H9 (cell line): ENCODE data around the gene CEP44. TPM values are rescaled to one million over a fixed set of nuclear protein-coding genes. Genes with fewer than 3 reads are reported as not detected.

Experiments
- DNase-seq: peaks from one replicate; pipeline ENCODE4 v3.0.0-alpha.2; 2017
- H2AFZ ChIP-seq: one replicate; pipeline ENCODE4 v1.6.1; 2013; ENCODE audit warnings: mild to moderate bottlenecking, low read length, control low read depth, moderate library complexity
- H2AK5ac ChIP-seq: 2 replicates; pipeline ENCODE4 v1.6.1; 2013; ENCODE audit warnings: low read length, control low read depth, mixed read lengths; ENCODE audit not compliant: insufficient read length
- H2BK120ac ChIP-seq: one replicate; pipeline ENCODE4 v1.6.1; 2013; ENCODE audit warnings: low read depth, mild to moderate bottlenecking, low read length, control low read depth, inconsistent platforms; ENCODE audit not compliant: poor library complexity, severe bottlenecking
- H2BK12ac ChIP-seq: 2 replicates; pipeline ENCODE4 v1.6.1; 2013; ENCODE audit warnings: low read length, control low read depth, mixed read lengths, low read depth; ENCODE audit not compliant: insufficient read length
- H2BK15ac ChIP-seq: 2 replicates; pipeline ENCODE4 v1.6.1; 2013; ENCODE audit warnings: low read depth, low read length, control low read depth
- H2BK20ac ChIP-seq: one replicate; pipeline ENCODE4 v1.6.1; 2013; ENCODE audit warnings: low read depth, mild to moderate bottlenecking, low read length, control low read depth, inconsistent platforms; ENCODE audit not compliant: poor library complexity, severe bottlenecking
- H2BK5ac ChIP-seq: 2 replicates; pipeline ENCODE4 v1.6.1; 2013; ENCODE audit warnings: low read length, control low read depth, mixed read lengths; ENCODE audit not compliant: insufficient read length
- H3K14ac ChIP-seq: 2 replicates; pipeline ENCODE4 v1.6.1; 2013; ENCODE audit warnings: low read length, control low read depth; ENCODE audit not compliant: insufficient read depth
- H3K18ac ChIP-seq: 2 replicates; pipeline ENCODE4 v1.6.1; 2013; ENCODE audit warnings: low read depth, mild to moderate bottlenecking, mixed read lengths, low read length, control low read depth; ENCODE audit not compliant: insufficient read length
- H3K23ac ChIP-seq: 2 replicates; pipeline ENCODE4 v1.6.1; 2013; ENCODE audit warnings: low read length, control low read depth, mixed read lengths, low read depth; ENCODE audit not compliant: insufficient read length
- H3K23me2 ChIP-seq: 2 replicates; pipeline ENCODE4 v1.6.1; 2013; ENCODE audit warnings: low read depth, mild to moderate bottlenecking, mixed read lengths, low read length, control low read depth; ENCODE audit not compliant: insufficient read length, poor library complexity, severe bottlenecking
- H3K27ac ChIP-seq: 2 replicates; pipeline ENCODE4 v1.5.1; 2013; ENCODE audit warnings: low read length, control low read depth, mixed read lengths, low read depth; ENCODE audit not compliant: insufficient read length
- H3K27me3 ChIP-seq: 2 replicates; pipeline ENCODE4 v1.6.1; 2013; ENCODE audit warnings: low read length, control low read depth, inconsistent platforms; ENCODE audit not compliant: insufficient read depth
- H3K4ac ChIP-seq: 2 replicates; pipeline ENCODE4 v1.6.1; 2013; ENCODE audit warnings: low read depth, mild to moderate bottlenecking, control low read depth, inconsistent platforms, low read length, moderate library complexity
- H3K4me1 ChIP-seq: 2 replicates; pipeline ENCODE4 v1.6.1; 2013; ENCODE audit warnings: low read length, control low read depth, inconsistent platforms; ENCODE audit not compliant: insufficient read depth
- H3K4me2 ChIP-seq: 2 replicates; pipeline ENCODE4 v1.6.1; 2013; ENCODE audit warnings: low read length, control low read depth, mixed read lengths; ENCODE audit not compliant: insufficient read length, insufficient read depth
- H3K56ac ChIP-seq: 2 replicates; pipeline ENCODE4 v1.6.1; 2013; ENCODE audit warnings: low read depth, mild to moderate bottlenecking, mixed read lengths, low read length, control low read depth; ENCODE audit not compliant: insufficient read length
- H3K79me1 ChIP-seq: 2 replicates; pipeline ENCODE4 v1.6.1; 2013; ENCODE audit warnings: low read depth, mild to moderate bottlenecking, moderate library complexity, low read length, control low read depth, inconsistent platforms; ENCODE audit not compliant: insufficient read depth, poor library complexity, severe bottlenecking
- H3K79me2 ChIP-seq: 2 replicates; pipeline ENCODE4 v1.6.1; 2013; ENCODE audit warnings: low read length, control low read depth, inconsistent platforms; ENCODE audit not compliant: insufficient read depth
- H3K9ac ChIP-seq: 2 replicates; pipeline ENCODE4 v1.6.1; 2013; ENCODE audit warnings: low read length, control low read depth, mixed read lengths; ENCODE audit not compliant: insufficient read length; ENCODE audit errors: extremely low read depth
- H3K9me3 ChIP-seq: one replicate; pipeline ENCODE4 v1.6.1; 2013; ENCODE audit warnings: low read depth, low read length, inconsistent platforms; ENCODE audit not compliant: control insufficient read depth
- H3T11ph ChIP-seq: one replicate; pipeline ENCODE4 v1.6.1; 2013; ENCODE audit warnings: mild to moderate bottlenecking, low read length, control low read depth, inconsistent platforms
- H4K20me1 ChIP-seq: one replicate; pipeline ENCODE4 v1.6.1; 2013; ENCODE audit not compliant: control insufficient read depth, insufficient read length, insufficient read depth
- H4K5ac ChIP-seq: 2 replicates; pipeline ENCODE4 v1.6.1; 2013; ENCODE audit warnings: low read depth, mild to moderate bottlenecking, mixed read lengths, low read length, control low read depth; ENCODE audit not compliant: insufficient read length
- H4K8ac ChIP-seq: replicated peaks from 2 replicates; pipeline ENCODE4 v1.6.1; 2013; ENCODE audit warnings: low read length, control low read depth, mixed read lengths, low read depth; ENCODE audit not compliant: insufficient read length
- H4K91ac ChIP-seq: 2 replicates; pipeline ENCODE4 v1.6.1; 2013; ENCODE audit warnings: low read depth, mild to moderate bottlenecking, moderate library complexity, mixed read lengths, low read length, control low read depth; ENCODE audit not compliant: insufficient read length
- H3K27ac Mint-ChIP-seq, 3 experiments: 2 replicates in 2 of 3; 3 replicates in 1 of 3; pipeline ENCODE4 v1.8.0; 2020 to 2021; ENCODE audit warnings: mixed read lengths in 3 of 3, mild to moderate bottlenecking in 1 of 3, moderate library complexity in 1 of 3
- H3K27me3 Mint-ChIP-seq: 2 replicates; pipeline ENCODE4 v1.8.0; 2021; ENCODE audit warnings: low read depth, mild to moderate bottlenecking, moderate library complexity, mixed read lengths
- H3K36me3 Mint-ChIP-seq, 3 experiments: 2 replicates in 2 of 3; 3 replicates in 1 of 3; pipeline ENCODE4 v1.8.0; 2020 to 2021; ENCODE audit warnings: low read depth in 3 of 3, mixed read lengths in 3 of 3; ENCODE audit not compliant: insufficient read depth in 1 of 3
- H3K4me1 Mint-ChIP-seq, 2 experiments: 2 replicates each; pipeline ENCODE4 v1.8.0; 2020; ENCODE audit warnings: mixed read lengths in 2 of 2
- H3K4me3 Mint-ChIP-seq, 2 experiments: 2 replicates in 1 of 2; 3 replicates in 1 of 2; pipeline ENCODE4 v1.8.0; 2020 to 2021; ENCODE audit warnings: mild to moderate bottlenecking in 2 of 2, mixed read lengths in 2 of 2, moderate library complexity in 1 of 2
- H3K9me3 Mint-ChIP-seq, 2 experiments: 2 replicates in 1 of 2; 3 replicates in 1 of 2; pipeline ENCODE4 v1.8.0; 2020; ENCODE audit warnings: mild to moderate bottlenecking in 2 of 2, mixed read lengths in 2 of 2, moderate library complexity in 1 of 2
- CTCF ChIP-seq: fragments of 200-600 bp; sonication (generic); conservative IDR thresholded peaks from 3 replicates; pipeline ENCODE4 v1.8.0; 2021; ENCODE audit warnings: antibody characterized with exemption, mild to moderate bottlenecking
- WGBS: extraction: QIAGEN DNeasy Blood & Tissue Kit; methylation state at CpG from one replicate; pipeline ENCODE4 v1.1.7; 2013; ENCODE audit warnings: missing lambda C conversion rate, low lambda C conversion rate, mixed read lengths; ENCODE audit not compliant: insufficient read length; ENCODE audit errors: extremely low coverage; 5-methylcytosine and 5-hydroxymethylcytosine counted together
- total RNA-seq: library from RNA; stranded (reverse); gene quantifications from 2 replicates; pipeline ENCODE4 v1.2.1, GENCODE V29; 2021

The CEP44 gene
- total RNA-seq, 1 experiment from 2014 or later: 16.5 TPM

DNA sequence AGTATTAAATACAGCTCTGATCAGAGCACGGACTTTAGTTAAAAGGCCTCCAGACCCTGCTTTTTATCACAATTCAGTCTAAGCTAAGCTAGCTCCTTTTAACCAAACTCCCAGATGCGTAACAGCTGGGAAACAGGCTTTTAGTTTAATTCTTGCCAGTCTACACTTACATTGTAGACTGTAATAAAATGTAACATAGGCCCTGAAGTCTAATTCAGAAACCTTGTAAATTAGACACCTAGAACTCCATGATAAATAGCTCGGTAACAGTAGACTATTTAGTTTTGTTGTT, 20.3 kb upstream of the CEP44 start:
- no peaks in the 10 kb centered on the region for H3K9me3 ChIP-seq
- H2BK12ac ChIP-seq: no peak overlapping the region
- no peak overlapping the region for H2AK5ac ChIP-seq
- WGBS: no CpG with 5 or more reads among the region's 3 CpGs
- H3K79me1 ChIP-seq: no peaks in the 10 kb centered on the region
- Mint-ChIP-seq H3K27me3 (no peaks in the 10 kb centered on the region), H3K4me1 (no peaks in the 10 kb centered on the region), H3K36me3 (no peaks in the 10 kb centered on the region), H3K27ac (no peak overlapping the region), H3K9me3 (no peaks in the 10 kb centered on the region), H3K4me3 (no peak overlapping the region)
- H3T11ph ChIP-seq: no peak overlapping the region
- no peak overlapping the region for H3K27ac ChIP-seq
- H3K18ac ChIP-seq: no peak overlapping the region
- no peak overlapping the region for H3K23ac ChIP-seq
- H4K20me1 ChIP-seq: no peaks in the 10 kb centered on the region
- no peak overlapping the region for H4K5ac ChIP-seq
- H4K8ac ChIP-seq: no peak overlapping the region
- H3K14ac ChIP-seq: no peak overlapping the region
- no peak overlapping the region for H3K4ac ChIP-seq
- no peak overlapping the region for H2BK5ac ChIP-seq
- TF ChIP-seq CTCF: no peak
- no peaks in the 10 kb centered on the region for H3K27me3 ChIP-seq
- no peak overlapping the region for H2BK15ac ChIP-seq
- H4K91ac ChIP-seq: no peak overlapping the region
- H2BK120ac ChIP-seq: no peak overlapping the region
- no peak overlapping the region for H2AFZ ChIP-seq
- no peak overlapping the region for H3K9ac ChIP-seq
- no peak overlapping the region for H3K4me2 ChIP-seq
- H3K4me1 ChIP-seq: no peaks in the 10 kb centered on the region
- H3K56ac ChIP-seq: no peak overlapping the region
- H2BK20ac ChIP-seq: no peak overlapping the region
- H3K23me2 ChIP-seq: no peaks in the 10 kb centered on the region
- H3K79me2 ChIP-seq: no peaks in the 10 kb centered on the region
- no peak for DNase-seq
